ENCODE results near the gene CADM1. TPM values are rescaled to one million over a fixed set of nuclear protein-coding genes. Genes with fewer than 3 reads are reported as not detected.

Gene CADM1
- total RNA-seq, 4 donors from 2014 or later: 10.6 to 15.7 (median 13.8) TPM

- Histone ChIP-seq H3K4me3 (no peak overlapping the region), H3K27ac (replicated peaks in 1 of 4) (no peak overlapping the region), H3K9me3 (no peaks in the 10 kb centered on the region), H3K27me3 (no peaks in the 10 kb centered on the region), H3K4me1 (no peaks in the 10 kb centered on the region), H3K36me3 (no peaks in the 10 kb centered on the region)
- intact Hi-C loops (cut with DNase I): no loop called here
- TF ChIP-seq POLR2AphosphoS5 (IDR thresholded peaks at IDR 0.05): no peak
- TF ChIP-seq, protein P1, sequence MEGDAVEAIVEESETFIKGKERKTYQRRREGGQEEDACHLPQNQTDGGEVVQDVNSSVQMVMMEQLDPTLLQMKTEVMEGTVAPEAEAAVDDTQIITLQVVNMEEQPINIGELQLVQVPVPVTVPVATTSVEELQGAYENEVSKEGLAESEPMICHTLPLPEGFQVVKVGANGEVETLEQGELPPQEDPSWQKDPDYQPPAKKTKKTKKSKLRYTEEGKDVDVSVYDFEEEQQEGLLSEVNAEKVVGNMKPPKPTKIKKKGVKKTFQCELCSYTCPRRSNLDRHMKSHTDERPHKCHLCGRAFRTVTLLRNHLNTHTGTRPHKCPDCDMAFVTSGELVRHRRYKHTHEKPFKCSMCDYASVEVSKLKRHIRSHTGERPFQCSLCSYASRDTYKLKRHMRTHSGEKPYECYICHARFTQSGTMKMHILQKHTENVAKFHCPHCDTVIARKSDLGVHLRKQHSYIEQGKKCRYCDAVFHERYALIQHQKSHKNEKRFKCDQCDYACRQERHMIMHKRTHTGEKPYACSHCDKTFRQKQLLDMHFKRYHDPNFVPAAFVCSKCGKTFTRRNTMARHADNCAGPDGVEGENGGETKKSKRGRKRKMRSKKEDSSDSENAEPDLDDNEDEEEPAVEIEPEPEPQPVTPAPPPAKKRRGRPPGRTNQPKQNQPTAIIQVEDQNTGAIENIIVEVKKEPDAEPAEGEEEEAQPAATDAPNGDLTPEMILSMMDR (IDR thresholded peaks at IDR 0.05): no peak
- no peak for TF ChIP-seq POLR2A (IDR thresholded peaks at IDR 0.05; ENCODE audit: low read depth)
- TF ChIP-seq EP300 (IDR thresholded peaks at IDR 0.05): no peak
- 74% methylated on average over 1 of the region's 1 CpG for WGBS
- no peak for DNase-seq (ENCODE audit: extremely low spot score)
Observed at GRCh38 chr11:115197433-115197832, 306.8 kb downstream of the CADM1 start.

GRCh38 chr11:115197031-115197430 is 307.2 kb downstream of the CADM1 start:
- DNase-seq (ENCODE audit: extremely low spot score): no peak
- no peaks in the 10 kb centered on the region for H3K27me3 ChIP-seq
- no peaks in the 10 kb centered on the region for H3K9me3 ChIP-seq
- H3K27ac ChIP-seq (replicated peaks in 1 of 4): no peak overlapping the region
- H3K4me3 ChIP-seq: no peak overlapping the region
- no peak for TF ChIP-seq POLR2A (IDR thresholded peaks at IDR 0.05; ENCODE audit: low read depth)
- TF ChIP-seq, protein P1 (IDR thresholded peaks at IDR 0.05): no peak
- no peak for TF ChIP-seq POLR2AphosphoS5 (IDR thresholded peaks at IDR 0.05)
- no peak for TF ChIP-seq EP300 (IDR thresholded peaks at IDR 0.05)
- no peaks in the 10 kb centered on the region for H3K36me3 ChIP-seq
- 90% methylated on average over 3 of the region's 3 CpGs for WGBS
- no peaks in the 10 kb centered on the region for H3K4me1 ChIP-seq
- intact Hi-C loops (cut with DNase I): no loop called here

GRCh38 chr11:115194802-115195110 is 309.5 kb downstream of the CADM1 start:
- no peaks in the 10 kb centered on the region for H3K36me3 ChIP-seq
- H3K4me3 ChIP-seq: no peak overlapping the region
- no peak for TF ChIP-seq POLR2A (IDR thresholded peaks at IDR 0.05; ENCODE audit: low read depth)
- TF ChIP-seq, protein P1 (IDR thresholded peaks at IDR 0.05): no peak
- TF ChIP-seq EP300 (IDR thresholded peaks at IDR 0.05): no peak
- no peaks in the 10 kb centered on the region for H3K27me3 ChIP-seq
- intact Hi-C loops (cut with DNase I): no loop called here
- 92% methylated on average over 5 of the region's 5 CpGs for WGBS
- no peak overlapping the region for H3K27ac ChIP-seq (replicated peaks in 1 of 4)
- no peaks in the 10 kb centered on the region for H3K9me3 ChIP-seq
- no peak for DNase-seq (ENCODE audit: extremely low spot score)
- no peaks in the 10 kb centered on the region for H3K4me1 ChIP-seq

DNA sequence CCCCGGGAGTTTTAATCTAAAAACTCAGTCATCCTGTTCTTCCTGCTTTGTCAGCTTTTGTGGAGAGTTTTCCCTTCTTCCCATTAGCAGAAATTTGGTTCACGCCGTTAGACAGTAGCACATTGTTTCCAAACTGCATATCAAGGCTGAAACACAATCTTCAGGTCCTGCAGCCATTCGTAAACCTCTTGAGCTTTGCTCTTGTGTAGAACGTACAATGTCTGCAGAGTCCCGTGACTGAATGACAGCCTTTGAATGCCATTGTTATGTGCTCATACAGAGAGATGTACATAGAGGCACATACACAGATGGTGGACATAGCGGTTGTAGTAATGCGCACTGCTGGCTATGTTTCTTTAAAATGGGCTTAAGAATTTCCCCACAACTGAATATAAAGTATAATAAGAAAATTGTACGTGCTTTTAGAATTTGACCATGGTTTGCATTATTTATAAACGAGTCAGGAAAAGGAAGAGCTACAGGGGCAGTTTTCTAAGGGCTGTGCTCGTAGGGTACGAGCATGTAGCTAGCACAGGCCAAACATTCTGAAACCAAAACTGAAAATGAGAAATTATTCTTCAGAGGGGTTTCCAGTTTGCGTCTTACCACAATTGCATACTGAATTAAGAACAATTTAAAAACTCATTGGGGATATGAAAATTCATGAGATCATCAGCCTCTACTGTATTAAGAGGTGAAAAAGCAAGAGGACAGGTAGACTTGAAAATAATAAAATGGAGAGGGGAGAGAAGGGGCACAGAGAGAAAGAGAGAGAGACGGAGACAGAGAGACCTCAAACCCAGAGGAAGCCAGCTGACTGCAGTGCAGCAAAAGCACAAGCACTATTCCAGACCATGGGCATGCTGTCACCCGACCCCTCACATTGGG is 310.1 kb downstream of the CADM1 start:
- Histone ChIP-seq H3K27me3 (no peaks in the 10 kb centered on the region), H3K4me3 (no peak overlapping the region)
- WGBS: 79% methylated on average over 15 of the region's 15 CpGs

DNA sequence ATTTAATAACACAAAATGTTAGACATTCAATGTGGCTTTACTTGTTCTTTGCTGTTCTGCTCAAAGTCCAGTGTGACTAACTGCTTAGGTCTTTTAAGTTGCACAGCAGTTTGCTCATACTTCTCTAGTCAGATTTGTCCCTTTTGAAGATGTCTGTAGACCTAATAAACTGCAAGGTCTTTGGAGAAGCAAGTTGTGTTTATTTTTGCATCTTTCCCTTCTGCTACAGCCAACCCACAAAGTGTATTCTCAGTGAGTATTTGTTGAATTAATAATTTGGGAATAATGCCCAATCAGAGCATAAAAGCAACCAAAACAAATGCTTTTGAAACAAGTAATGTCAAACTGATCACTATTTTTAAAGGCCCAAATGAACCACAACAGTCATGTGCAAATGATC is 312.5 kb downstream of the CADM1 start:
- no peak for TF ChIP-seq POLR2A (IDR thresholded peaks at IDR 0.05; ENCODE audit: low read depth)
- no peak for TF ChIP-seq POLR2AphosphoS5 (IDR thresholded peaks at IDR 0.05)
- TF ChIP-seq EP300 (IDR thresholded peaks at IDR 0.05): no peak
- TF ChIP-seq, protein P1 (IDR thresholded peaks at IDR 0.05): no peak
- H3K4me1 ChIP-seq: no peaks in the 10 kb centered on the region
- H3K27me3 ChIP-seq: no peaks in the 10 kb centered on the region
- no peaks in the 10 kb centered on the region for H3K36me3 ChIP-seq
- intact Hi-C loops (cut with DNase I): no loop called here
- no peaks in the 10 kb centered on the region for H3K9me3 ChIP-seq
- H3K27ac ChIP-seq (replicated peaks in 1 of 4): no peak overlapping the region
- no peak for DNase-seq (ENCODE audit: extremely low spot score)
- no peak overlapping the region for H3K4me3 ChIP-seq

More for the DNA sequence above, 310.1 kb downstream of the CADM1 start:
- DNase-seq (ENCODE audit: extremely low spot score): no peak
- Histone ChIP-seq H3K36me3 (no peaks in the 10 kb centered on the region), H3K27ac (replicated peaks in 1 of 4) (no peak overlapping the region), H3K9me3 (no peaks in the 10 kb centered on the region), H3K4me1 (no peaks in the 10 kb centered on the region)
- intact Hi-C loops (cut with DNase I): no loop called here
- TF ChIP-seq POLR2A (IDR thresholded peaks at IDR 0.05; ENCODE audit: low read depth): no peak

Data from esophagus muscularis mucosa (tissue), 4 donors.